GM23338 (cell line): ENCODE data around the gene PROS1.

Source experiments
- CTCF ChIP-seq, 2 experiments: fragments of 200-600 bp in 1 of 2; sonication (generic) in 1 of 2; conservative IDR thresholded peaks; 2 replicates each; pipeline versions ENCODE4 v1.5.1 to v1.6.1; 2016 to 2017; ENCODE audit warnings: antibody characterized with exemption in 2 of 2, low read depth in 2 of 2, mild to moderate bottlenecking in 2 of 2, moderate library complexity in 1 of 2
- EZH2 ChIP-seq: fragments of 200-600 bp; sonication (generic); IDR thresholded peaks from one replicate; pipeline ENCODE4 v1.8.0; 2017; ENCODE audit warnings: antibody characterized with exemption, mild to moderate bottlenecking, low read depth; ENCODE audit not compliant: unreplicated experiment
- EZH2phosphoT487 ChIP-seq: fragments of 200-600 bp; sonication (generic); IDR thresholded peaks from one replicate; pipeline ENCODE4 v1.8.1; 2018; ENCODE audit warnings: antibody characterized with exemption; ENCODE audit not compliant: unreplicated experiment
- POLR2AphosphoS5 ChIP-seq: IDR thresholded peaks from 2 replicates; pipeline ENCODE4 v1.6.1; 2016; ENCODE audit warnings: antibody characterized with exemption, low read depth
- STAT1 ChIP-seq: IDR thresholded peaks from one replicate; pipeline ENCODE4 v1.6.1; 2016; ENCODE audit warnings: antibody characterized with exemption; ENCODE audit not compliant: unreplicated experiment

- TF ChIP-seq EZH2phosphoT487 (no peak), CTCF (conservative IDR thresholded peaks at IDR 0.05; ENCODE audit: low read depth in 2 of 2) (no peak), EZH2 (no peak), STAT1 (no peak), POLR2AphosphoS5 (no peak)
Observed at GRCh38 chr3:94019659-94020058, 46.0 kb upstream of the PROS1 start.
